ENCODE results near the gene PDIA2. TPM values are rescaled to one million over a fixed set of nuclear protein-coding genes. Genes with fewer than 3 reads are reported as not detected.

PDIA2 gene
- polyA plus RNA-seq, 1 of the 3 experiments (the other 2 are of a cell fraction), result 1.7 TPM

DNA sequence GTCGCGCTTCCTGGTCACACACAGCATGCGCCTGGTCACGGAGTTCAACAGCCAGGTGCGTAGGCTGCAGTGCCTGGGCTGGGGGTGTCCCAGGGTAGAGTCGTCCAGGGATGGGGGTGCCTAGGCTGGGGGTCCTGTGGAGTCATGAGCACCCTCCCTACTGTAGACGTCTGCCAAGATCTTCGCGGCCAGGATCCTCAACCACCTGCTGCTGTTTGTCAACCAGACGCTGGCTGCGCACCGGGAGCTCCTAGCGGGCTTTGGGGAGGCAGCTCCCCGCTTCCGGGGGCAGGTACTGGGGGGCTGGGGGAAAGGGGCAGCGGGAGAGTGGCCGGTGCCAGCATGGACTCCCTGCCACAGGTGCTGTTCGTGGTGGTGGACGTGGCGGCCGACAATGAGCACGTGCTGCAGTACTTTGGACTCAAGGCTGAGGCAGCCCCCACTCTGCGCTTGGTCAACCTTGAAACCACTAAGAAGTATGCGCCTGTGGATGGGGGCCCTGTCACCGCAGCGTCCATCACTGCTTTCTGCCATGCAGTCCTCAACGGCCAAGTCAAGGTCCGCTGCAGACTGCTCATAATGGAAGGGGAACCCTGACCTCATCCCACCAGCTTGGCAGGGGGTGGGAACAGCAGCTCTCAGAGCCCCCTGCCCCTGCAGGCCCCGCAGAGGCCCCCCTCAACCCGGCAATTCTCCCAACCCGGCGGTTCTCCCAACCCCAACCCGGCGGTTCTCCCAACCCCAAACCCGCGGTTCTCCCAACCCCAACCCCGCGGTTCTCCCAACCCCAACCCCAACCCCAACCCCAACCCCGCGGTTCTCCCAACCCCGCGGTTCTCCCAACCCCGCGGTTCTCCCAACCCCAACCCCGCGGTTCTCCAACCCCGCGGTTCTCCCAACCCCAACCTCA, 2.4 kb downstream of the PDIA2 start:
- Histone ChIP-seq H3K9me2 (no peaks in the 10 kb centered on the region), H3K27ac (ENCODE audit: low read depth in 2 of 2, low read length in 1 of 2) (no peak overlapping the region), H3K36me3 (replicated peaks in 1 of 2; ENCODE audit: control insufficient read depth in 1 of 2, insufficient read depth in 2 of 2, low read length in 1 of 2) (peaks cover 0 to 19% of the 10 kb centered on the region in 2 experiments), H3K4me2 (no peak overlapping the region), H3K4me3 (ENCODE audit: low read depth in 2 of 2, low read length in 1 of 2) (no peak overlapping the region), H3K4me1 (ENCODE audit: control insufficient read depth in 1 of 2, insufficient read depth in 2 of 2, low read depth in 1 of 2, low read length in 1 of 2) (no peaks in the 10 kb centered on the region; a peak in 1 of 4 replicates), H3K9ac (no peak overlapping the region), H3K9me3 (no peaks in the 10 kb centered on the region), H3K79me2 (ENCODE audit: insufficient read depth) (no peaks in the 10 kb centered on the region), H3F3A (replicated peaks; ENCODE audit: insufficient read depth) (no peaks in the 10 kb centered on the region), H3K27me3 (ENCODE audit: insufficient read depth) (no peaks in the 10 kb centered on the region), H4K20me1 (ENCODE audit: insufficient read depth) (no peaks in the 10 kb centered on the region), H2AFZ (ENCODE audit: low read depth) (no peak overlapping the region)
- 94% methylated on average over 32 of the region's 48 CpGs for WGBS (ENCODE audit: low lambda C conversion rate)
- no peak for DNase-seq
- ChIA-PET POLR2A (no interaction called here), CTCF (no interaction called here)
- TF ChIP-seq GATA2 (CRISPR knock-in tag; IDR thresholded peaks at IDR 0.05) (no peak), ELF1 (IDR thresholded peaks at IDR 0.05) (no peak), EP300 (IDR thresholded peaks at IDR 0.05; ENCODE audit: borderline replicate concordance in 1 of 2, low read depth in 1 of 2, low read length in 1 of 2) (no peak), RFX5 (IDR thresholded peaks at IDR 0.05; ENCODE audit: low read length) (no peak), SMC3 (IDR thresholded peaks at IDR 0.05; ENCODE audit: low read depth, low read length) (no peak), CHD2 (IDR thresholded peaks at IDR 0.05; ENCODE audit: low read length, partially characterized antibody) (no peak), RAD21 (IDR thresholded peaks at IDR 0.05; ENCODE audit: low read length) (no peak), FOXJ3 (CRISPR knock-in tag; IDR thresholded peaks at IDR 0.05) (no peak), GABPA (IDR thresholded peaks at IDR 0.05; ENCODE audit: low read depth) (no peak), JUND (IDR thresholded peaks at IDR 0.05) (no peak)
- TF ChIP-seq, protein P1, sequence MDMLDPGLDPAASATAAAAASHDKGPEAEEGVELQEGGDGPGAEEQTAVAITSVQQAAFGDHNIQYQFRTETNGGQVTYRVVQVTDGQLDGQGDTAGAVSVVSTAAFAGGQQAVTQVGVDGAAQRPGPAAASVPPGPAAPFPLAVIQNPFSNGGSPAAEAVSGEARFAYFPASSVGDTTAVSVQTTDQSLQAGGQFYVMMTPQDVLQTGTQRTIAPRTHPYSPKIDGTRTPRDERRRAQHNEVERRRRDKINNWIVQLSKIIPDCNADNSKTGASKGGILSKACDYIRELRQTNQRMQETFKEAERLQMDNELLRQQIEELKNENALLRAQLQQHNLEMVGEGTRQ (IDR thresholded peaks at IDR 0.05; ENCODE audit: borderline replicate concordance, low read depth, low read length), result no peak
- TF ChIP-seq, protein P2, sequence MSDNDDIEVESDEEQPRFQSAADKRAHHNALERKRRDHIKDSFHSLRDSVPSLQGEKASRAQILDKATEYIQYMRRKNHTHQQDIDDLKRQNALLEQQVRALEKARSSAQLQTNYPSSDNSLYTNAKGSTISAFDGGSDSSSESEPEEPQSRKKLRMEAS (IDR thresholded peaks at IDR 0.05; ENCODE audit: low read depth), result no peak
- TF ChIP-seq, protein P3, sequence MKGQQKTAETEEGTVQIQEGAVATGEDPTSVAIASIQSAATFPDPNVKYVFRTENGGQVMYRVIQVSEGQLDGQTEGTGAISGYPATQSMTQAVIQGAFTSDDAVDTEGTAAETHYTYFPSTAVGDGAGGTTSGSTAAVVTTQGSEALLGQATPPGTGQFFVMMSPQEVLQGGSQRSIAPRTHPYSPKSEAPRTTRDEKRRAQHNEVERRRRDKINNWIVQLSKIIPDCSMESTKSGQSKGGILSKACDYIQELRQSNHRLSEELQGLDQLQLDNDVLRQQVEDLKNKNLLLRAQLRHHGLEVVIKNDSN (IDR thresholded peaks at IDR 0.05; ENCODE audit: borderline replicate concordance, low read depth), result no peak
- TF ChIP-seq, protein P4, sequence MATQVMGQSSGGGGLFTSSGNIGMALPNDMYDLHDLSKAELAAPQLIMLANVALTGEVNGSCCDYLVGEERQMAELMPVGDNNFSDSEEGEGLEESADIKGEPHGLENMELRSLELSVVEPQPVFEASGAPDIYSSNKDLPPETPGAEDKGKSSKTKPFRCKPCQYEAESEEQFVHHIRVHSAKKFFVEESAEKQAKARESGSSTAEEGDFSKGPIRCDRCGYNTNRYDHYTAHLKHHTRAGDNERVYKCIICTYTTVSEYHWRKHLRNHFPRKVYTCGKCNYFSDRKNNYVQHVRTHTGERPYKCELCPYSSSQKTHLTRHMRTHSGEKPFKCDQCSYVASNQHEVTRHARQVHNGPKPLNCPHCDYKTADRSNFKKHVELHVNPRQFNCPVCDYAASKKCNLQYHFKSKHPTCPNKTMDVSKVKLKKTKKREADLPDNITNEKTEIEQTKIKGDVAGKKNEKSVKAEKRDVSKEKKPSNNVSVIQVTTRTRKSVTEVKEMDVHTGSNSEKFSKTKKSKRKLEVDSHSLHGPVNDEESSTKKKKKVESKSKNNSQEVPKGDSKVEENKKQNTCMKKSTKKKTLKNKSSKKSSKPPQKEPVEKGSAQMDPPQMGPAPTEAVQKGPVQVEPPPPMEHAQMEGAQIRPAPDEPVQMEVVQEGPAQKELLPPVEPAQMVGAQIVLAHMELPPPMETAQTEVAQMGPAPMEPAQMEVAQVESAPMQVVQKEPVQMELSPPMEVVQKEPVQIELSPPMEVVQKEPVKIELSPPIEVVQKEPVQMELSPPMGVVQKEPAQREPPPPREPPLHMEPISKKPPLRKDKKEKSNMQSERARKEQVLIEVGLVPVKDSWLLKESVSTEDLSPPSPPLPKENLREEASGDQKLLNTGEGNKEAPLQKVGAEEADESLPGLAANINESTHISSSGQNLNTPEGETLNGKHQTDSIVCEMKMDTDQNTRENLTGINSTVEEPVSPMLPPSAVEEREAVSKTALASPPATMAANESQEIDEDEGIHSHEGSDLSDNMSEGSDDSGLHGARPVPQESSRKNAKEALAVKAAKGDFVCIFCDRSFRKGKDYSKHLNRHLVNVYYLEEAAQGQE (IDR thresholded peaks at IDR 0.05; ENCODE audit: low read depth, low read length), result no peak
